Stimulated activated naive CD4-positive, alpha-beta T cell treated with Interleukin-2 at 50 U/mL for 16 hours (primary cell): ENCODE measurements around the gene LSS.

Experiments
- DNase-seq: peaks from one replicate; lab custom pipeline; 2025; lab: John Stamatoyannopoulos, UW

The LSS gene

GRCh38 chr21:46218906-46219590 is 9.5 kb downstream of the LSS start:
- no peak for DNase-seq

- no peak for DNase-seq
These were observed 10.9 kb downstream of the LSS start for GRCh38 chr21:46217511-46218196.

- DNase-seq, result no peak
These were observed 12.3 kb downstream of the LSS start for GRCh38 chr21:46216132-46216747.

- DNase-seq, result no peak
These were observed 13.0 kb downstream of the LSS start for GRCh38 chr21:46215436-46216131.

- no peak for DNase-seq
These were observed 13.9 kb downstream of the LSS start for GRCh38 chr21:46214478-46215340.

GRCh38 chr21:46213620-46214286 is 14.8 kb downstream of the LSS start:
- no peak for DNase-seq

GRCh38 chr21:46212721-46213484 is 15.7 kb downstream of the LSS start:
- no peak for DNase-seq

- no peak for DNase-seq
These were observed 16.5 kb downstream of the LSS start for GRCh38 chr21:46211786-46212720.

GRCh38 chr21:46211376-46211775 is 17.2 kb downstream of the LSS start:
- DNase-seq, result no peak

- DNase-seq, result no peak
These were observed 18.0 kb downstream of the LSS start for GRCh38 chr21:46210378-46211136.

GRCh38 chr21:46208761-46209721 is 19.5 kb downstream of the LSS start:
- no peak for DNase-seq

GRCh38 chr21:46207920-46208591 is 20.5 kb downstream of the LSS start:
- no peak for DNase-seq

- DNase-seq, result no peak
These were observed 21.3 kb downstream of the LSS start for GRCh38 chr21:46207006-46207919.

- no peak for DNase-seq
These were observed 22.2 kb downstream of the LSS start for GRCh38 chr21:46206163-46207005.

- DNase-seq, result no peak
These were observed 22.8 kb downstream of the LSS start for GRCh38 chr21:46205766-46206162.
